B cell (primary cell): ENCODE measurements around the gene HOMEZ. TPM values are rescaled to one million over a fixed set of nuclear protein-coding genes. Genes with fewer than 3 reads are reported as not detected.

Source experiments
- ATAC-seq: fragments of 200-7000 bp; cut with Tn5 transposase; one replicate; pipeline ENCODE4 v1.10.0; 2021; ENCODE audit warnings: low read depth, mild to moderate bottlenecking, moderate number of reproducible peaks, moderate library complexity
- CTCF ChIA-PET: fragments of 350-600 bp; sonication (Branson Sonifier 250); formaldehyde crosslinking; loops from one replicate; lab custom pipeline; 2021; ENCODE audit warnings: antibody characterized with exemption, inconsistent platforms; lab: Charles Lee
- POLR2A ChIA-PET: fragments of 350-600 bp; sonication (Branson Sonifier 250); formaldehyde crosslinking; loops from one replicate; lab custom pipeline; 2021; ENCODE audit warnings: antibody characterized with exemption; lab: Charles Lee
- DNase-seq: peaks from one replicate; pipeline ENCODE4 v3.0.0; 2013
- H2AFZ ChIP-seq: 2 replicates; pipeline ENCODE4 v1.6.1; 2012; ENCODE audit warnings: mild to moderate bottlenecking, low read depth, low read length; ENCODE audit not compliant: insufficient read depth, poor library complexity, severe bottlenecking
- H3K27ac ChIP-seq, 2 donors: 1 replicate in 1 of 2; 2 replicates in 1 of 2; pipeline ENCODE4 v1.5.1; 2012 to 2013; ENCODE audit warnings: low read length in 2 of 2, mild to moderate bottlenecking in 2 of 2, moderate library complexity in 1 of 2
- H3K27me3 ChIP-seq, 4 experiments: fragments of 200-600 bp in 1 of 4; sonication (generic) in 1 of 4; replicated peaks in 1 of 4; 1 replicate in 2 of 4; 2 replicates in 2 of 4; pipeline versions ENCODE4 v1.6.1 to v1.7.0; 2013 to 2016; ENCODE audit warnings: low read length in 3 of 4, mild to moderate bottlenecking in 2 of 4, mixed read lengths in 1 of 4, moderate library complexity in 1 of 4; ENCODE audit not compliant: insufficient read depth in 4 of 4, control insufficient read depth in 3 of 4; ENCODE audit errors: control extremely low read depth in 1 of 4
- H3K36me3 ChIP-seq, 2 experiments: replicated peaks in 1 of 2; 1 replicate in 1 of 2; 2 replicates in 1 of 2; pipeline versions ENCODE4 v1.6.1 to v1.7.1; 2013; ENCODE audit warnings: low read length in 1 of 2; ENCODE audit not compliant: insufficient read depth in 2 of 2, control insufficient read depth in 1 of 2; ENCODE audit errors: control extremely low read depth in 1 of 2, extremely low read depth in 1 of 2
- H3K4me1 ChIP-seq, 2 donors: fragments of 200-600 bp in 1 of 2; sonication (generic) in 1 of 2; 1 replicate in 1 of 2; 2 replicates in 1 of 2; pipeline versions ENCODE4 v1.5.1 to v1.6.1; 2013 to 2017; ENCODE audit warnings: low read length in 2 of 2; ENCODE audit not compliant: control insufficient read depth in 2 of 2, insufficient read depth in 2 of 2
- H3K4me2 ChIP-seq: replicated peaks from 2 replicates; pipeline ENCODE3; 2012; ENCODE audit warnings: mild to moderate bottlenecking, low read depth, low read length; ENCODE audit not compliant: poor library complexity, severe bottlenecking
- H3K4me3 ChIP-seq, 5 experiments: fragments of 200-600 bp in 1 of 5; sonication (generic) in 1 of 5; 1 replicate in 3 of 5; 2 replicates in 2 of 5; pipeline versions ENCODE4 v1.5.1 to v1.7.0; 2011 to 2016; ENCODE audit warnings: low read length in 4 of 5, mild to moderate bottlenecking in 4 of 5, low read depth in 2 of 5, control low read depth in 1 of 5, moderate library complexity in 1 of 5; ENCODE audit not compliant: insufficient read depth in 1 of 5; ENCODE audit errors: control extremely low read depth in 1 of 5, extremely low read depth in 1 of 5
- H3K79me2 ChIP-seq: fragments of 200-600 bp; sonication (generic); one replicate; pipeline ENCODE4 v1.6.0; 2016; ENCODE audit warnings: low read length; ENCODE audit not compliant: control insufficient read depth, insufficient read depth
- H3K9ac ChIP-seq: fragments of 200-600 bp; sonication (generic); 2 replicates; pipeline ENCODE4 v1.6.1; 2017; ENCODE audit warnings: mild to moderate bottlenecking, low read length, moderate library complexity
- H3K9me3 ChIP-seq, 3 donors: one replicate each; pipeline versions ENCODE4 v1.6.1 to v1.7.1; 2013; ENCODE audit warnings: low read length in 2 of 3; ENCODE audit not compliant: control insufficient read depth in 2 of 3, insufficient read depth in 1 of 3; ENCODE audit errors: control extremely low read depth in 1 of 3
- H4K20me1 ChIP-seq: 2 replicates; pipeline ENCODE4 v1.6.0; 2012; ENCODE audit warnings: mild to moderate bottlenecking, low read length; ENCODE audit not compliant: insufficient read depth, control insufficient read depth, poor library complexity, severe bottlenecking
- H3K27ac Mint-ChIP-seq: one replicate; pipeline ENCODE4 v1.8.0; 2021; ENCODE audit warnings: mixed read lengths
- H3K27me3 Mint-ChIP-seq: one replicate; pipeline ENCODE4 v1.8.0; 2021; ENCODE audit warnings: mixed read lengths
- H3K4me1 Mint-ChIP-seq: one replicate; pipeline ENCODE4 v1.8.0; 2021; ENCODE audit warnings: mixed read lengths
- H3K4me3 Mint-ChIP-seq: one replicate; pipeline ENCODE4 v1.8.0; 2021; ENCODE audit warnings: mixed read lengths
- H3K9me3 Mint-ChIP-seq: one replicate; pipeline ENCODE4 v1.8.0; 2022; ENCODE audit warnings: mixed read lengths; ENCODE audit not compliant: insufficient read depth
- CTCF ChIP-seq: fragments of 200-600 bp; IDR thresholded peaks from one replicate; pipeline ENCODE4 v1.8.0; 2022; ENCODE audit warnings: antibody characterized with exemption, mild to moderate bottlenecking
- EZH2 ChIP-seq: IDR thresholded peaks from 2 replicates; pipeline ENCODE4 v1.6.1; 2012; ENCODE audit warnings: borderline replicate concordance, low read depth, mild to moderate bottlenecking, moderate library complexity, low read length; ENCODE audit not compliant: insufficient read depth, poor library complexity, severe bottlenecking
- WGBS: methylation state at CpG from one replicate; pipeline ENCODE4 v1.1.5; 2013; ENCODE audit warnings: missing lambda C conversion rate; ENCODE audit not compliant: insufficient coverage; 5-methylcytosine and 5-hydroxymethylcytosine counted together
- intact Hi-C: fragments of 100-400 bp; cut with micrococcal nuclease; formaldehyde crosslinking; loops from one replicate; pipeline ENCODE4 v1.10.0; 2022
- polyA plus RNA-seq: library from polyadenylated mRNA; depleted of rRNA; stranded (reverse); fragments of >200 nt; gene quantifications from 2 replicates; pipeline ENCODE4 v1.2.3, GENCODE V29; 2012
- total RNA-seq, 2 donors: library from RNA; stranded (reverse); fragments of 120-200 nt in 1 of 2; gene quantifications; 1 replicate in 1 of 2; 2 replicates in 1 of 2; pipeline versions ENCODE4 v1.2.3 to v1.2.4, GENCODE V29; 2013 to 2022

Gene HOMEZ
- total and polyA plus RNA-seq, 2 donors (not counting 1 experiment from before 2014, with no cell fraction given) = 4.2 to 15.5 TPM

DNA sequence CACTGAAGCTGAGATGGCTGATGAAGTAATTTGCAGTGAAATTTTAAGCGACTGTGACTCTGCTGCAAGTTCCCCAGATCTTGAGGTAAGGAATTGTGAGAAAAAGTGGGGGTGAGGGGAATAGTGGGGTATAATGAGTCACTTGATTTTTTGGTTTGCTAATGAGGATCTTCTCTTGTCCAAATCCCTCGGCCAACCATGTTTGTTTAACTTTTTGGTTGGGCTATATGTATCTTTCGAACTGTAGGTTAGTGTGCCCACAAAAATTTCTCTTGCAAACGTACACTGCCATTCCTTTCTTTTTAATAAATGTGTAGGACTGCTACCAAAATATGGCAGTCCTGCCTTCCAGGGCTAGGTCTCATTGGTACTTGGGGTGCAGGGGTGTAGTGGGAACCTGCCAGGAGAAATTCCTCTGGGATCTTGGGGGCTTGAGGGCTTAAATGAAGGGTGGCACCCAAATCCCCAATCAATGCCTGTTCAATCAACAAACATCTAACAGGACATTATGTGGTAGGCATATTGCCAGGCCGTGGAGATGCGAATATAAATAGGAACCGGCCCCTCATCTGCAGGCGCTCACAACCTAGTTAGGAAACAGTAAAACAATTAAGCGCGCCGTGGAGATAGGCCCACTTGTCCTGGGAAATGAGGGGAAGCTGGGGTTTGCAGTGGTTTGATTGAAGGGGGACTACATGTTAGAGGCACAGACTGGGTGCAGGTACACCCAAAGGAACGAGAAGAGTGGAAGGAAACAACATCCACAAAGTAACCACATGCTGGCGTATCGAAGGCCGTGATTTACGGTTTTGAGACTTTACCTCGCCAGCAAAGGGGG lies 34.0 kb upstream of the HOMEZ start:
- Histone ChIP-seq H3K4me2 (peak overlapping the region; percentile 83), H3K9ac (peak overlapping the region; percentile 81), H3K79me2 (peaks cover 15% of the 10 kb centered on the region), H3K9me3 (no peaks in the 10 kb centered on the region), H3K36me3 (peaks cover 7 to 24% of the 10 kb centered on the region in 2 experiments), H4K20me1 (peaks cover 13% of the 10 kb centered on the region), H2AFZ (peak overlapping the region; percentile 87), H3K27me3 (no peaks in the 10 kb centered on the region), H3K4me3 (peak overlapping the region; percentile 44 to 81 (median 62)), H3K27ac (peak overlapping the region; percentile 91 to 99), H3K4me1 (peaks cover 21 to 24% of the 10 kb centered on the region in 2 donors)
- Mint-ChIP-seq H3K4me1 (peaks cover 33% of the 10 kb centered on the region), H3K27me3 (no peaks in the 10 kb centered on the region), H3K9me3 (no peaks in the 10 kb centered on the region), H3K4me3 (peak overlapping the region; percentile 93), H3K27ac (peak overlapping the region; percentile 99)
- ChIA-PET CTCF (interaction anchor here (0.9 to 6.7 kb wide), 8 partner anchors 9 to 1112 kb away, joined by 3 to 56 read pairs (median 8); partner anchors contain the start of genes BCL2L2 and PPP1R3E), POLR2A (interaction anchor here (0.5 to 4.4 kb wide), 7 partner anchors 13 to 1266 kb away, joined by 3 to 84 read pairs (median 4); partner anchors contain the start of genes ACIN1, BCL2L2, C14orf119 and PPP1R3E)
- 82% methylated on average over 8 of the region's 17 CpGs for WGBS
- intact Hi-C loops = loop anchor here (2.0 kb wide), 4 partner anchors 231 to 1123 kb away; partner anchors contain the start of genes PSMB5, SDR39U1 and ZFHX2
- no peak for TF ChIP-seq EZH2
- TF ChIP-seq CTCF = no peak
- ATAC-seq = no peak
- no peak for DNase-seq

GRCh38 chr14:23316300-23316699 lies 30.4 kb upstream of the HOMEZ start:
- H3K79me2 ChIP-seq = no peaks in the 10 kb centered on the region
- Mint-ChIP-seq H3K27ac (no peak overlapping the region), H3K4me3 (no peak overlapping the region), H3K27me3 (no peaks in the 10 kb centered on the region), H3K9me3 (no peaks in the 10 kb centered on the region), H3K4me1 (peaks cover 15% of the 10 kb centered on the region)
- TF ChIP-seq CTCF (no peak), EZH2 (no peak)
- H3K27me3 ChIP-seq = no peaks in the 10 kb centered on the region
- no peaks in the 10 kb centered on the region for H4K20me1 ChIP-seq
- H3K4me1 ChIP-seq = peaks cover 9 to 10% of the 10 kb centered on the region in 2 donors
- no peak overlapping the region for H3K4me2 ChIP-seq
- 94% methylated on average over 4 of the region's 5 CpGs for WGBS
- ChIA-PET POLR2A (interaction anchor here (0.6 to 0.7 kb wide), 2 partner anchors 9 to 13 kb away, joined by 3 read pairs; no protein-coding TSS in a partner anchor), CTCF (no interaction called here)
- H3K9me3 ChIP-seq = no peaks in the 10 kb centered on the region
- intact Hi-C loops = no loop called here
- H3K36me3 ChIP-seq = no peaks in the 10 kb centered on the region
- no peak overlapping the region for H3K4me3 ChIP-seq
- no peak for DNase-seq
- no peak overlapping the region for H3K9ac ChIP-seq
- no peak overlapping the region for H2AFZ ChIP-seq
- ATAC-seq = no peak
- H3K27ac ChIP-seq = no peak overlapping the region
